Daoy (cell line): ENCODE data around the gene COG2. TPM values are rescaled to one million over a fixed set of nuclear protein-coding genes. Genes with fewer than 3 reads are reported as not detected.
"Not testable (repeated sequence)": the region's sequence is repeated elsewhere in the genome, so short reads cannot be mapped to it uniquely, and the experiment has no call there.

Experiments used
- DNase-seq: peaks from one replicate; pipeline ENCODE4 v3.0.0-alpha.2; 2015; ENCODE audit warnings: low read depth
- total RNA-seq: library from RNA; depleted of rRNA; stranded (reverse); fragments of >200 nt; shearing (Covaris generic); gene quantifications from 2 replicates; pipeline ENCODE4 v1.2.3, GENCODE V29; 2014

COG2 gene
- total RNA-seq, 1 experiment from 2014 or later: 19.8 TPM

DNA sequence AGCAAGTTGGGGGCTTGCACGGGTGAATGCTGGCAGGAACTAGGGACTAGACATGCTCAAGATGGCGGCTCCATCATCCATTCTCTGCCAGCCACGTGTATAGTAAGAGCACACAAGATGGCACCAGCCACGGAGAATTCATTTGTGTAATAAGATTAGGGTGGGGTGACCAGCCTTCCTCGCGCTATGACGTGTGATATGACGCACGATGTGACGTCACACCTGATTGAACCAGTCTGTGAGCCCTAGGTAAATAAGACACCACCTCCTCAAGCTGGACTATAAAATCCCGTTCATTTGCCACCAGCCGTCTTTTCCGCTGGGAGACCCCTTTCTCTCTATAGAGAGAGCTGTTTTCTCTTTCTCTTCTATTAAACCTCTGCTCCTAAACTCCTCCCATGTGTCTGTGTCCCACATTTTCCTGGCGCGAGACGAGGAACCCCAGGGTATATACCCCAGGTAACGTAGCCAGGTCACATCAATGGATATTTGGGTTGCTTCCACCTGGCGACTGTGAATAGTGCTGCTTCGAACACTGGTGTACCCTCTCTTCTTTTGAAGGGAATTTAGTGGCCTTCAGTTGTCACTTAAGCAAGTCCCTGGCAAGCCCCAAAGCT lies 18.1 kb upstream of the COG2 start:
- DNase-seq: no peak

DNA sequence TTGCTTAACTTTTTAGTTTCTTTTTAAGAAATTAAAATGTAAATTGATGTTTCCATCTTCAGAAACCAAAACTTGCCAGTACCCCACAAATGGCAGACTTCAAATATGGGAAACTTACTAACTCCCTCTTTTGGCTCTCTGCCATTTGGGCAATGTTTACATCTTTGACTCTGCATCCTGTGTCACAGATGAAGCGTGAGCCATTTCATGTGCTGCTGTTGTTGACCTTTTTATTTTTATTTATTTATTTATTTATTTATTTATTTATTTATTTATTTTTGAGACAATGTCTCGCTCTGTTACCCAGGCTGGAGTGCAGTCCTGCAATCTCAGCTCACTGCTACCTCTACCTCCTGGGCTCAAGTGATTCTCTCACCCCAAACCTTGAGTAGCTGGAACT lies 16.0 kb upstream of the COG2 start:
- DNase-seq: no peak

DNA sequence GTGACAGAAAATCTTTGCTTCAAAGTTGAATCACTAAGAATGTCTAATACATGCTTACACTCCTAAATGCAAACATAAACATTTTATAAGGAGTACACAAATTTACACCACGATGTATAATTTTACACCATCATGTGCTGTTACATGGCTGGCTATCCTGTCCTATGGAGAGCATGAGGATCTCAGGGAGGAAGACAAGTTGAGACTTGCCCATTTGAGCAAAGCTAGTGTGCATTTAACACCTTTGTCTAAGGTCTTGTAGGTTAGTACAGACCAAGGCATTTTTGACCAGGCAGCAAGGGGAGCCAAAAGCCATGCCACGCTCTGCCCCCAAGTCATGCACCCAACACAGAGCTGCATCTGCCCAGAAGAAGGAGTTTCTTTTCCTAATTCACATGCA lies 14.5 kb upstream of the COG2 start:
- DNase-seq: no peak

- no peak for DNase-seq
These were observed 12.8 kb upstream of the COG2 start for GRCh38 chr1:230629511-230629910.

DNA sequence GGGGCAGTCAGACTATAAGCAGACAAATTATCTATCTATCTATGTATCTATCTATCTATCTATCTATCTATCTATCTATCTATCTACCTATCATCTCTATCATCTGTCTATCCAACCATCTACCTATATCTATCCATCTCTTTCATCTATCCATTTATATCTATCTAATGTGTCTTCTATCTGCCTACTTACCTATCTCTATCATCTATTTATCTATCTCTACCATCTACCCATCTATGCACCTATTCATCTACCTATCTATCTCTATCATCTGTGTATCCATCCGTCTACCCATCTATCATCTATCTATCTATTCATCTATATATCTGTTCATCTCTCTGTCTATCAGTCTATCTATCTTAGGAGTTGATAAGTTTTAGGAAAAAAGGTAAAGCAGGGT lies 10.8 kb upstream of the COG2 start:
- no peak for DNase-seq

DNA sequence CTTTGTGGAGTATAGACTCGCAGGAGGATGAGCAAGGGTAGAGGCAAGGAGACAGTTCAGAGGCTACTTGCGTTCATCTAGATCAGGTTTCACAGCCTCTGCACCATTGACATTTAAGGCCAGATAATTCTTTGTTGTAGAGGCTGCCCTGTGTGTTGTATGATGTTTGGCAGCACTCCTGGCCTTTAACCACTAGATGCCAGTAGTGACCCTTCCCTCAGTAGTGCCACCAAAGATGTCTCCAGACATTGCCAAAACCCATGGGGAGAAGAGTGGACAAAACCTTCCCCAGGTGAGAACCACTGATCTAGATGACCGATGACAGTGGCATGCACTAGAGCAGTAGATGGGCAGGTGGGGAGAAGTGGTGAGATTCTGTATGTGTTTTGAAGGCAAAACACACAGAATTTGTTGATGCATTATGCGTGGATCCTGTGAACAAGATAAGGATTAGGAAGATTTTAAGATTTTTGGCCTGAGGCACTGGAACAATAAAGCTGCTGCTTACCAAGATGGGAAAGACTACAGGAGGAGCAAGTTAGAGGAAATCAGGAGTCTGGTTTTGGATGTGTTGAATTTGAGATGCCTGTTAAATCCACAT lies 9.9 kb upstream of the COG2 start:
- DNase-seq: peak; percentile 20

DNA sequence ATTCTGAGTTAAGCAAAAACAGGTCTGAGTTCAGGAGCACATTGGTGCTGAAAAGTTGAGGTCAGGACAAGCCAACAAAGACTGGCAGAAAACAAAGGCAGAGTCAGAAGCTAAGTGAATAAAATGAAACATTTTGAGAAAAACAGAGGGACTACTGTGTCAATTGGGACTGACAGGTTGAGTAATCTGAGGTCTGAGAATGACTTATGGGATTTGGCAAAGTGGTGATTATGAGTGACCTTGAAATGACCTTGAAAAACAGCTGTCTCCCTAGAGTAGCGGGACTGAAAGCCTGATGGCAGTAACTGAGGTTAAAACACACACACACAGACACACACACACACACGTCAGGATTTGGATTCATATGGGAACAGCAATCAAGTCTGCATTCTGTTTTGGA lies 8.8 kb upstream of the COG2 start:
- no peak for DNase-seq

- DNase-seq: no peak
These were observed 7.9 kb upstream of the COG2 start for GRCh38 chr1:230634384-230634783.

DNA sequence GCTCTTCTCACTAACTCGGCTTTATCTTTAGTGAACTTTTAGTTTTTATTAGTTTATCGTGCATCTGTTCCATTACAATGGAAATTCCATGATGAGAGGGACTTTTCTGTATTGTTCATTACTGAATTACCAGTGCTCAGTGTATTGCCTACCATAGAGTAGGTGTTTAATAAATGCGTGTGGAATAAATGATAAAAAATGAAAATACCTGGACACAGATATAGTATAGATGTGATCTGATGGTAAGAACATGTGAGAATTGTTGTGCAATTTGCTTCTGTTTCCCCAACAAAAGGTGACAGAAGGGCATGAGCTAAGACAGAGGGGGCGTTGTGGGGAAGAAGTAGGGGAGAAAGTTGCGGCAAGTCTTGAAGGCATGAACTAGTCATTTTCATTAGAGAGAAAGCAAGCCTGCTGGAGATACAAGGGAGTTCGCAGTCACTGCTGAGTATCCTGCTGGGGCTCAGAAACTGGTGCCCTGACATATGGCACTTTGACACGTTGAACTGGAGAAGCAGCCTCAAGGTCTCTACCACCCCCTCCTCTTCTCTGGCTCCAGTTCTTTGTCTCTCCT lies 5.6 kb upstream of the COG2 start:
- no peak for DNase-seq

- DNase-seq: no peak
These were observed 2.5 kb upstream of the COG2 start for GRCh38 chr1:230639714-230640209.

GRCh38 chr1:230641346-230641745 lies 935 bp upstream of the COG2 start:
- peak; percentile 18 for DNase-seq

DNA sequence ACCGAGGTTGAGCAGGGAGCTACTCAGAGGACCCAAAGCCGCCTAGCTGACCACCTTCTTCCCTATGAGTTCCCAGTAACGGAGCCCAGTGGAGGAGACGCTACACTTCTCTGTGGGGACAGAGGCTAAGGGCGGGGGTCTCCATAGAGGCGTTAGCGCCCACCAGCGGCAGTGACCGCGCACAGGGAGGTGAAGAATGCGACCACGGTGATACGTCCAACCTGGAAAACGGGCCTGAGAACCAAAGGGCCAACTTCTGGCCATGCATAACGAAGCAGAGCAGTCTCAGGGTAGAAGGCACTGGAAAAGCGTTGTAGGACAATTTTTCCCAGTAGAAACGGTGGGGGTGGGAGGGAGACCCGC lies 400 bp upstream of the COG2 start:
- no peak for DNase-seq

DNA sequence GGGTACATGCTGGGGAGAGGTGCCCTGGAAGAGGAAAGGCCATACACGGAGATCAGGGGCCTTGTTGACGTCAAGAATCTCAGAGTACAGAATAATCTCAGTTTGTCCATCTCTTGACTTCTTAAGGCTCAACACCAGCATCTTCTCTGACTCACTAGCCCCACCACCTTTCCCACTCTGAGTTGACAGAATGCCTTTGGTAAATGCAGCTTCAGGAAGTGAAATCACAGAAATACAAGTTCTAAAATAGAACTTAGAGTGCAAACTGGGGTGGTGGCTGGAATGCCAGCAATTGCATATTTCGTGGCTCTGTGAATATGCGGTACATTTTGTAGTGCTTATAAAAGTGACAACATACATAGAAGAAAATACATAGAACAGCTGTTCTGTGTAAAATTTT lies 1.6 kb downstream of the COG2 start:
- no peak for DNase-seq

DNA sequence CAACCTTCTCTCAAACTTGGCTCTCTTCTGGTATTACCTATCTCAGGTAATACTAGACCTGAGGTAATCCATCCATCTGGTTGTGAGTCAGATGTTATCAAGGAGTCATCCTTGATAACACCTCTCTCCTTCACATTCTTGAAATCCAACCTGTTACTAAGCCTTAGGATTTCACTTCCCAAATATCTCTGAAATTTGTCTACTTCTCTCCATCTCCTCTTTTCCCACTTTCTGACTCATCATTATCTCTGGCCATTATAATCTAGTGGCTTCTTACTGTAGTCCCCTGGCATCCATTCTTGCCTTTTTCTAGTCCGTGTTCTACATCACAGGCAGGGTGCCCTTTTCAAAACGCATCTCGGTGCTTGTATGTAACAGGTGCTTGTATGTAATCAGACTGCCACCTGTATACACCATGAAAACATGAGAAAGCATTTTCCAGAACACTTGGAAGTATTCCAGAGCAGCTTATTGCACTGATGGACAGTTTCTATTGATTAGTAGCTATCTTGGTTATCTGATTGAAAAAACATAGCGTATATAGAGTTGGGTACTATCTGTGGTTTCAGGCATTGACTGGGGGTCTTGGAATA lies 4.5 kb downstream of the COG2 start:
- DNase-seq: no peak

- no peak for DNase-seq
These were observed 5.0 kb downstream of the COG2 start for GRCh38 chr1:230647321-230647720.

- no peak for DNase-seq
These were observed 5.8 kb downstream of the COG2 start for GRCh38 chr1:230648114-230648513.

DNA sequence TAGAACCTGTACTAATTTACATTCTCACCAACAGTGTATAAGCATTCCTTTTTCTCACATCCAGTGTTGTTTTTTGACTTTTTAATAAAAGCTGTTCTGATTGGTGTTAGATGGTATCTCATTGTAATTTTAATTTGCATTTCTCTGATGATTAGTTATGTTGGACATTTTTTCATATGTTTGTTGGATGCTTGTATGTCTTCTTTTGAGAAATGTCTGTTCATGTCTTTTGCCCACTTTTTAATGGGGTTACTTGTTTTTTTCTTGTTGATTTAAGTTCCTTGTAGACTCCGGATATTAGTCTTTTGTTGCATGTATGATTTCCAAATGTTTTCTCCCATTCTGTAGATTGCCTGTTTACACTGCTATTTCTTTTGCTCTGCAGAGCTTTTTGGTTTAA lies 8.0 kb downstream of the COG2 start:
- DNase-seq: no peak

- no peak for DNase-seq
These were observed 9.0 kb downstream of the COG2 start for GRCh38 chr1:230651235-230651634.

GRCh38 chr1:230656719-230657118 lies 14.4 kb downstream of the COG2 start:
- not testable (repeated sequence) for DNase-seq

DNA sequence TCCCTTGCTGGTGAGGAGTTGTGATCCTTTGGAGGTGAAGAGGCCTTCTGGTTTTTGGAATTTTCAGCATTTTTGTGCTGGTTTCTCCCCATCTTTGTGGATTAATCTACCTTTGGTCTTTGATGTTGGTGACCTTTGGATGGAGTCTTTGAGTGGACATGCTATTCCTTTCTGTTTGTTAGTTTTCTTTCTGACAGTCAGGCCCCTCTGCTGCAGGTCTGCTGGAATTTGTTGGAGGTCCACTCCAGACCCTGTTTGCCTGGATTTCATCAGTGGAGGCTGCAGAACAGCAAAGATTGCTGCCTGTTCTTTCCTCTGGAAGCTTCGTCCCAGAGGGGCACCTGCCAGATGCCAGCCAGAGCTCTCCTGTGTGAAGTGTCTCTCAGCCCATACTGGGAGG lies 15.8 kb downstream of the COG2 start:
- not testable (repeated sequence) for DNase-seq

DNA sequence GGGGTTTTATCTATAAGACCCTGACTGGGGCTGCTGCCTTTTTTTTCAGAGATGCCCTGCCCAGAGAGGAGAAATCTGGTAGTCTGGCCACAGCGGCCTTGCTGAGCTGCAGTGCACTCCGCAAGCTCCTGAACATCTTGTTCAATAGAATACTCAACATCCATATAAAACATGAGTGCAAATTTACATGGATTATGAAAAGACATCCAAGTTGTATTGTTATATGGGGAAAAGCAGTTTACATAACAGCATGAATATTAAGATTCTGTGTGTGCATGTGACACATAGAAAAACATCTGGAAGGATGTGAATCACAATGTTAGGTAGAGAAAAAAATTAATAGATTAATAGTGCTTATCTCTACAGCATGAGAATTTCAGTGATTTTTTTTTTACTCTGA lies 16.4 kb downstream of the COG2 start:
- DNase-seq: no peak

DNA sequence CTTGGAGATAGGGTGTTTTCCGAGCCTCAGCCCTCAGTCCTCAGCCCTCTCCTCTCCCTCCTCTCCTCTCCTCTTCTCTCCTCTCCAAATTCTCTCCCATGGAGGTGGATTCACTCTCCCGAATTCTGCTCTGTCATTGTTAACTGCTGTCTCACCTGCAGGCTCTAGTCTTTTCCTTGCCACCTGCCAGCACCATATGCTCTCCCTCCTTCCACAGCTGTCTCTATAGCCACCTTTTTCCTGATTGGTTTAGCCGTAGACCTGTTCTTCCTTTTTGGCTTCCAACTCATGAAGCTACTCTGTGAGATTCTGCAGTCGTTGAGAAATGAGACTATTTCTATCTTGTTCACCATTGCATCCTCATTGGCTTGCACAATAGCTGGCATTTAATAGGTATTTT lies 19.7 kb downstream of the COG2 start:
- DNase-seq: no peak

GRCh38 chr1:230668227-230668626 lies 25.9 kb downstream of the COG2 start:
- DNase-seq: no peak
